ENCODE measurements around the gene YIPF6.
A peak's percentile ranks its signal among the peaks of the same experiment; 100 is the strongest.
"Not testable (repeated sequence)": the region's sequence is repeated elsewhere in the genome, so short reads cannot be mapped to it uniquely, and the experiment has no call there.

Gene YIPF6

DNA sequence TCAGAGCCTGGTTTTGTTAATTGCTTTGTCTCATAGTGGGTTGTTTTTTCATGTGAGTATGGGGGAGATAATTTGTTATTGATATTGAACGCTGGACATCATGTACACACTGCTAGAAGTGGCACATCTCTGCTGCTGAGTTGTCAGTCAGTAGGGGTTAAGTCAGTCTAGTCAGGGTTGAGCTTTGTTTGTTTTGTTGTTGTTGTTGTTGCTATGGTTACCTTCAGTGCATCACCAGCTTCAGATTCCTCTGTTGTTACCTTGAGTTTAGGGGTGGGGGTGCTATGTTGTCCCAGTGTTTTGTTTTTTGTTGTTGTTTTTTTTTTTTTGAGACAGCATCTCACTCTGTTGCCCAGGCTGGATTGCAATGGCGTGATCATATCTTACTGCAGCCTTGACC, 9.9 kb downstream of the YIPF6 start:
- no peak for DNase-seq

DNA sequence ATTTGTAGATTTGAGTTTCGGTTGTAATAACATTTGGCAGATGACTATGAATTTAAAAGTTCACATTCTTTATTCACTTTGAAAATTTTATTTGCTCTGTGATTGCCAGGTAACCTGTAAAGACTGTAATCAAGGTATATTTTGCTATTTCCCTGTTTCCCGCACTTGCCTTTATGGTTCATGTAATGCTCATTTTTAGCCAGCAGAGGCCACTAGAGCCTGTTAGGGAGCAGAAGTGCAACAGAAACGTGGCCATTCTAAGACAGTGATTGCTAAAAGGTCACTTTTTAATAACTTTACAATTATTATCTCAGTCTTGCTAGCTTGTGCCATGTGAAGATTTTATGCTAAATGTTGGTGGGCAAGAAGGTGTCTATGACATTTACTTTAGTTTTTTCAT, 12.4 kb downstream of the YIPF6 start:
- peak; percentile 42 for DNase-seq

DNA sequence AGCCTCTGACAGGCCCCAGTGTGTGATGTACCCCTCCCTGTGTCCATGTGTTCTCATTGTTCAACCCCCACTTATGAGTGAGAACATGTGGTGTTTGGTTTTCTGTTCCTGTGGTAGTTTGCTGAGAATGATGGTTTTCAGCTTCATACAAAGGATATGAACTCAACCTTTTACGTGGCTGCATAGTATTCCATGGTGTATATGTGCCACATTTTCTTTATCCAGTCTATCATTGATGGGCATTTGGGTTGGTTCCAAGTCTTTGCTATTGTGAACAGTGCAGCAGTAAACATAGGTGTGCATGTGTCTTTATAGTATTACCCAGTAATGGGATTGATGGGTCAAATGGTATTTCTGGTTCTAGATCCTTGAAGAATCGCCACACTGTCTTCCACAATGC, 25.8 kb downstream of the YIPF6 start:
- not testable (repeated sequence) for DNase-seq

DNA sequence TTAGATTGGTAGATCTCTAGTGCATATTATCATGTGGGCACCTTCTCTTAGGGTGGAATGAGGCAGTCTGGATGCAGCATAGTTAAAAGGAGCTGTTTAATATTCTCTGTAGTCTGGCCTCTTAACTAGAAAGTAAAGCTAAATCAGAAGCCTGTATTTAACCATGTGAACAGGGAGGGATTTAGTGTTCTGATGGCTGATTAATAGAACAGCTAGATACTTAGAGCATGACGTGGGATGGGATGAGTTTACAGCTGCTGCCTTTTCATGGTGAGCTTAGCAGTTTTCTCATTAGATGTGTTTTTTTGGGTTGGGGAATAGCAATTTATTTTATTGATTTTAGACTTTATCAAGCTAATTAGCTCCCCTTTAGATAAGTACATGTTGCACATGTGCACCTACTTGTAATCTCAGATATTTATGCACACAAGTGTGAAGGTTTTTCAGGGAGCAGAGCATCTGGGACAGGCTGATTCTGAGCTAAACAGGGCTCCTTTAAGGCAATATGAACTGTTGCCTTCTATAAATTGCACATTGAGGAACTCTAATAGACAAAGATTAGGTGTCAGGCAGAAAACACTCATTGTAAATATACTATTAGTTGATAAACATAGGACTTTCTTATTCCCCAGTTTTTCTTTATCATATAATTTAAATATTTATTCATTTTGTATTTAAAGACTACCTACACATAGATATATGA, 34.1 kb downstream of the YIPF6 start:
- no peak for DNase-seq

DNA sequence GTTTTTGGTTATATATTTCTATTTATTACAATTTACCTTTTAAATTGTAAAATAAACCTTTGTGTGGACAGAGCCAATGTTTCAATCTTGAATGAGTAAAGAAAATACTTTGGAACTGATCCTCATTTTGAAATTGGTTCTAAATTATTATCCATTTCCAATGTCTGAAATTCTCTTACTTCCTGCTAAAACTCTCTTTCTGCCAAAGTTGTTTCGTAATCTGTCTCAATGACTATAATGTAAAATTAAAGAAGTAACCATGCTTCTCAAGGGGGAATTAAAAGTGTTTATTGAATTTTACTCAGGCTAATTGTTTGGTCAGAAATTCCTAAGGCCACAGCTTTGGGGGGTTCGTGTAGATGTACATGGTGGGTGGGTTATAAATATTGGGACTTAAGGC, 34.8 kb downstream of the YIPF6 start:
- DNase-seq = no peak

DNA sequence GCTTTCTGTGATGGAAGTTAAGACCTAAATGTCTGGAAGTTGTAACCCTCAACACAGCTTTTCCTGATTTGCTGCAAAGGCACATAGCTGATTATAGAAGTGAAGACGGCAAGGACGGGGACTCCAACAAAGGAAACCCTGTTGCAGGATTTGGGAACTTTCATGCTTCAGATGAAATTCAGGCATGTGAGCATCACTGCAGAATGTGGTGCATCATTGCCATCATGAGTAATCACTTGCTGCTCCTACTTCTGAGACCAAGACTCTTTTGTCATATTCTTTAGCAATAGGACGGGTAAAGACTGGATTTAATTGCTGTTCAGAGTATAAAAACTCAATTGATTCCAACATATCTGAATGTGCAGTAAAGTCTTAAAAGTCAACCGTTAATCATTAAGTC, 35.8 kb downstream of the YIPF6 start:
- DNase-seq = no peak

DNA sequence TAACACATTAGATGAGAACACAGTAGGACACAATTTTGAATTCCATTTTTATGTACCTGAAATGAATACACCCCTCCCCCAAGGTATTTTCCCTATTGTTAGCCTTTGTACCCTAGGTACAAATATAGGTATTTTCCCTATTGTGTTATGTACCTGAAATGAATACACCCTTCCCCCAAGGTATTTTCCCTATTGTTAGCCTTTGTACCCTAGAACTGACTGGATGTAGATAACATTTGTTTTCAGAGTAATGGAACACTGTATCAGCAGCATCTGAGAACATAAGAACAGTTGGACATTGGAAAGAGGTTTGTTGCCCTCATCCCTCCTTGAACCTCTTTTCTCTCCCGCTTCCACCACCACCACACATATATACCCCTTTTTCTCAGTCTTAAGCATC, 37.6 kb downstream of the YIPF6 start:
- no peak for DNase-seq

DNA sequence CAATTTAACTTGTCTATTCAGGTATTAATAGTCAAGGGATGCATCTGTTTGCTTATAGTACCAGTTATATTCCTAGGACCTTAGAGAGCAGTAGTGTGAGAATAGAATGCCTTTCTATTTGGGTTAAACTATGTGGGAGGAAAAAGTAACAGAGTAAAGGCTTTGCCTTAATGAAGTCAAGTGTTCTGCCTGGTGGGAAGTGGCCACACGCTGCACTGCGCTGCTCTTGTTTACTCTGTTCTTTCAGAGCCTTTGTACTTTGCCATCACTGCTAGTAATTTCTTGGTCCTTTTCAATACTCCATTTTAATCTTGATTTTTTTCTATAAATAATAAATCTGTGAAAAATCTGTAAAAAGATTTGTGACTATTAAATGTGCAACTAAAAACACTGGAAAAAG, 38.0 kb downstream of the YIPF6 start:
- DNase-seq = no peak

DNA sequence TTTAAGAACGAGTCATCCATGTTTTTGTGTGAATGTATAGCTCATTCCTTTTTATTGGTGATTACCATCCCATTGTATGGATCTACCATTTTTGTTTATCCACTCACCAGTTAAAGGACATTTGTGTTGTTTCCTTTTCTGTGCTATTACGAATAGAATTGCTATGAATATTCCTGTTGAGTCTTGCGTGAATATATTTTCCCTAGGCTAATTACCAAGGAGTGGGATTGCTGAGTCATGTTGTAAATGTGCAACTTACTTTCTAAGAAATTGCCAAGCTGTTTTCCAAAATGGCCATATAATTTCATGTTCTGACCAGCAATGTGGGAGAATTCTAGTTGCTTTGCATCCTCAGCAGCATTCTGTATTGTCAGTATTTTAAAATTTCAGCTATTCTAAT, 51.3 kb downstream of the YIPF6 start:
- DNase-seq = no peak

DNA sequence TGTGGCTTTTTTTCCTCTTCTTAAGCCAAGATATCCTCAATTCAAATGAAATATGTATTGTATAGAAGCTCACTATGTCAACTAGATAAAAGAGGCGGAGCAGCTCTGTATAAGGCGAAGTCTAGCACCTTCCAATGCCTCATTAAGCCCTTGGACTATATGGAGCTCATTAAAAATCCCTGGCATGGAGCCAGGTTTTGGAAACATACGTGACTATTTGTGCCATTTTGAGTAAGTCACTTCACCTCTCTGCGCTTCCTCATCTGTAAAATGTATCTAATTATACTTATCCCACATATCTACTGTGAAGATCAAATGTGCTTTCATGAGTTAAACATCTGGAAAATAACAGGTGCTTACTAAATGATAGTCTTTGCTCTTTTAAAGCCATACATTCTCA, 57.2 kb downstream of the YIPF6 start:
- no peak for DNase-seq

DNA sequence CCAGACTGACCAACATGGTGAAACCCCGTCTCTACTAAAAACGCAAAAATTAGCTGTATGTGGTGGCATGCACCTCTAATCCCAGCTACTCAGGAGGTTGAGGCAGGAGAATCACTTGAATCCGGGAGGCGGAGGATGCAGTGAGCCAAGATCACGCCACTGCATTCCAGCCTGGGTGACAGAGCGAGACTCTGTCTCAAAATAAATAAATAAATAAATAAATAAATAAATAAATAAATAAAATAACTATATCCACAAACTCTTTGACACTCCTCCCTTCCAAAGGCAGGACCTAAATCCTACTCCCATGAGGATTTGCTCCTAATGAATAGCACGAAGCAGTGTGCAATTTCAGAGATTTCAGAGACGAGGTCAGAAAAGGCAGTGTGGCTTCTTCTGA, 58.3 kb downstream of the YIPF6 start:
- not testable (repeated sequence) for DNase-seq

DNA sequence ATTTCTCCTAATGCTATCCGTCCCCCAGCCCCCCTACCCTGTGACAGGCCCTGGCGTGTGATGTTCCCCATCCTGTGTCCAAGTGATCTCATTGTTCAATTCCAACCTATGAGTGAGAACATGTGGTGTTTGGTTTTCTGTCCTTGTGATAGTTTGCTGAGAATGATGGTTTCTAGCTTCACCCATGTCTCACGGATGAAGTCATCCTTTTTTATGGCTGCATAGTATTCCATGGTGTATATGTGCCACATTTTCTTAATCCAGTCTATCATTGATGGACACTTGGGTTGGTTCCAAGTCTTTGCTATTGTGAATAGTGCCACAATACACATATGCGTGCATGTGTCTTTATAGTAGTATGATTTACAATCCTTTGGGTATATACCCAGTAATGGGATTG, 61.1 kb downstream of the YIPF6 start:
- DNase-seq = not testable (repeated sequence)

DNA sequence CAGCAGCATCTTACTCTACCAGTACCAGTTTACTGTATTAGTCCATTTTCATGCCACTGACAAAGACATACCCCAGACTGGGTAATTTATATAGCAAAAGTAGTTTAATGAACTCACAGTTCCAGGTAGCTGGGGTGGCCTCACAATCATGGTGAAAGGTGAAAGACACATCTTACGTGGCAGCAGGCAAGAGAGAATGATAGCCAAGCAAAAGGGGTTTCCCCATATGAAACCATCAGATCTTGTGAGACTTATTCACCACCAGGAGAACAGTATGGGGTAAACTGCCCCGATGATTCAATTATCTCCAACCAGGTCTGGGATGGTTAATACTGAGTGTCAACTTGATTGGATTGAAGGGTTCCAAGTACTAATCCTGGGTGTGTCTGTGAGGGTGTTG, 69.3 kb downstream of the YIPF6 start:
- DNase-seq = peak; percentile 5

DNA sequence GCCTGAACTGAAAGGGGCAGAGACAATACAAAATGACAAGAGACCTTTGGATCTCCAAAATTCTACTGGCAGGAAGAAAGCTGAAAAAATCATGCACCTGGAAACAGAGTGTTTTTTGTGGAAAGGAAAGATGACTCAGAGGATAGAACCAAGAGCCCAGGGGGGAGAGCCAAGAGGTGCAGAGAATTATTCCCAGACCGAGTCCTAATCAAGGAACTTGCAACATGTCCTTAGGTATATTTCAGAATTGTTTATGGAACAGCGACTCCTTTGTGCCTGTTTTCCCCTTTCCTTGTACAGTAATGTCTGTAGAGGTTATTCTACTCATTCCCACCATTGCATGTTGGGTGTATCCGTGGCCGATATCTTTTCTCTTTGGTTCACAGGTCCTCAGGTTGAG, 71.7 kb downstream of the YIPF6 start:
- DNase-seq = no peak

DNA sequence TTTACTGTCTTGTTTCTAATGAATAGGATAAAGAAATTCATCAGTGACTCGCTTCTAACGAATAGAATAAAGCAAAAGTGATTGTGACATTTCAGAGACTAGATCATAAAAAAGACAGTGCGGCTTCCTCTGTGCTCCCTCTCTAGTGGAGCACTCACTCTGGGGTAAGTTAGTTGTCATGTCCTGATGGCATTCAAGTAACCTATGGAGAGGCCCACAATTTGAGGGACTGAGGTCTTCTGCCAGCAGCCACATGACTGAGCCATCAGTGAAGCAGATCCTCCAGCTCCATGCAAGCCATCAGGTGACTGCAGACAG, 72.4 kb downstream of the YIPF6 start:
- DNase-seq = no peak

DNA sequence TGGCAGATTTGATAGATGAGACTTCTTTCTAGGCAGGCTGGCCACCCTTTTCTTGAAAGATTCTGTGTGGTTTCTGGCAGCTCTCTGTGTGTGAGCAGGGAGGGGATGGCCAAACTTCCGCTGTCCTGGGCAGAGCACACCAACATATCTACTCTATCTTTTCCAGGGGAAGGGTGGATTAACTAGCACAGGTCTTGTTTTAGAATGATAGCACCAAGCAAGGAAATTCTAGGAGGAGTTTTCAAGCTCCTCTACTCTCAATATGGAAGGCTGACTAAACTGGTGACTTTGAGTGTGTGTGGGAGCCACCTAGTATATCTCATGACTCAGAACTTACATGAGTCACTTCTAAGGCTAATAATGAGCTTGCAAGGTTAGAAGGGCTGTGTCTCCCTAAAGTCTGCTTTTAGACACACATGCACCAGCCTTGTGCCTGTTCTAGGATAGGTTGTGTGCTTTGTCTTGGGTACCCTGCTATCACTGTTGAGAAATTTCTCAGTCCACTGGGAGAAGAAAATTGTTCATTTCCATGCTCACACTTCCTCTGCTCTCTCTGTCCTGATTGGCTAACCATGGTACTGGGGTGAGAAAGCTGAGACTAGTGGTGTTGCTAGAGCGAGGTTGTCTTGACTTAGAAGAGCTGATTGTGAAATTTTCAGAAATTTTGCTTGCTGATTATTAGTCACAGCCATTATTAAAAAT, 72.9 kb downstream of the YIPF6 start:
- DNase-seq = peak; percentile 9

DNA sequence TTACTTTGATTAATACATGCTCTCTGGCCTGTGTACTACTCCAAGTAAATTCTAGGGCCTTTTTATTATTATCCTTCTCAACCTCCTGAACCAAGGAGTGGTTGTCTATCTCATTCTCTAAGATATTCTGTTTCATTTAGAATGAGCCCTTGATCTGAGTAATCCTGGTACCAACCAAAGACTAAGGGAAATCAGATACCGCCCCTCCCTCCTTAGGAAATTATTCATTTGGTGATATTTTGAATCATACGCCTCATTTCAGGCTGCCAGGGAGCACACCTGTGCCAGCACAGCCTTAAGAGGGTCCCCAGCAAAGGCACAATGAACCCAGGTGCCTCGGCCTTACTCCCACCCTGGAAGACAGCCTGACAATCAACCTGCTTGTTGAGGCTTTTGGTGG, 75.4 kb downstream of the YIPF6 start:
- no peak for DNase-seq

DNA sequence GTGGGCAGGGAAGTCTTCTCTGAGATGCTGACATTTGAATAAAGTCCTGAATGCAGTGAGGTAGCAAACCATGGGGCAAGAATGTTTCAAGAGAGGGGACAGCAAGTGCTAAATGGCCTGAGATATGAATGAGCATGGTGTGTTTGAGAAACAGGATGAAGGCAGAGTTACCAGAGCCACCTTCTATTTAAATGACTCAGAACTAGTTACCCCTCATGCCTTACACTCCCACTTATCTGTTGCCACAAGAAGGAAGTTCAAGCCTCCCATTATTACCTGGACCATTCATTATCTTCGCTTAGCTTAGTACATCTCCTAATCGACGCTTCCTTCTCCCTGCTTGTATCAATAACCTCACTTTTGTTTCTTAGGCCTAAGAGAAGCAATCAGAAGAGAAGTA, 81.0 kb downstream of the YIPF6 start:
- DNase-seq = no peak

DNA sequence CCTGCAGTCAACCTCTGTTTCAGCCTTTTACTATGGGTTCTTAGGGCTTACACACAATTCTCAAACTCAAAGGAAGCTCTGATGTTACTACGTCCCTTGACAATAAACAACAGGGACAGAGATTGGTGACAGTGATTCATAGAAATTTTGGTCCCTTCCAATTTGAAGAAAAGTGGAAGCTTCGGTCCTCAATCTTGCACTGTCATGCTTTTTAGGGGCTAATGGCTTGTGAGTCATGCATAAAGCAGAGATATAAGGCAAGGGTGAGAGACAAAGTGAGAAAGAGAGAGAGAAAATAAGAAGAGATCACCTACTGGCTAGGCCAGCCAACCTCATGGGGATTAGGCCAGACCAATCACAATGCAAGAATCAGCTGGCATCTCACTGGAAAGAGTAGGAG, 85.4 kb downstream of the YIPF6 start:
- no peak for DNase-seq

Data from stimulated activated CD4-positive, alpha-beta T cell treated with anti-CD3 and anti-CD28 coated beads, Interleukin-4, amount 100 ng/mL, for 24 hours (primary cell).